Loucy (cell line): ENCODE results near the gene NHSL1.

ENCODE experiments used
- EZH2phosphoT487 ChIP-seq: fragments of 200-600 bp; IDR thresholded peaks from 2 replicates; pipeline ENCODE4 v1.6.1; 2018; ENCODE audit warnings: antibody characterized with exemption, mild to moderate bottlenecking, moderate library complexity, borderline replicate concordance
- TF ChIP-seq, protein P1 (sequence below): fragments of 200-600 bp; sonication (generic); conservative IDR thresholded peaks from 2 replicates; pipeline ENCODE4 v1.5.1; 2014; ENCODE audit warnings: mild to moderate bottlenecking, antibody characterized with exemption, low read length

DNA sequence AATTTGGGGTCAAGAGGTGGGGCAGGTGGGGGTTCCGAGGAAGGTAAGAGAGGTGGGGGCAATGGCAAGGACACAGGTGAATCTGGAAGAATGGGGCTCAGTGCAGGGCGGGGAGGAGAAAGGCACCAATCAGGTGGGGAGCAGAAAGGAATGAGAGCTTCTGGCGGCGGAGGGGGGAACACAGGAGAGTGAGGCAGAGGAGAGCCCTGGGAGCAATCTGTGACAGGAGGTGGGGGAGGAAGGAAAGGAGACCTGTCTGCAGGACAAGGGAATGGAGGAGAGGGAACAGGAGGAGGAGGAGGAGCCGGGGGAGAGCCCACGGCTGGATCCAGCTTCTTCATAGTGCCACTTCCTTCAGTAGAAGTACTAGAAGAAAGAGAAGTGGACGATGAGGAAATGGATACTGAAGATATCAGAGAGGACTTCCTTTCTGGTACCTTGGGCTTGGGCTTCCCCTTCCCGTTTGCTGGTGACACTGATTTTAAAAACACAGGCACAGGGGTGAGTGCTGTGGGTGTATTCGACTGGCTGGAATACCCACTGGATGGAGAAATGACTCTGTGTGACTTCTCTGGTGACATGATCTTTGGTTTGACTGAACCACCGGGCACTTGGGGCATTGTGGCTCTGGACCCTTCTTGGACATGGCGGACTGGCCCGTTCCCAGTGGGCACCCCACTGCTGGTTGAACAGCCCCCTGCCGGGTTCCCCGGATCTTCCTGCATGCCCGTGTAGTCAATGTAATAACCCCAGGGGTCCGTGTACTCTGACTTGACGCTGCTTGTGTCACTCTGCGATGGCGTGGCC, 67.8 kb downstream of the NHSL1 start:
- TF ChIP-seq, protein P1, sequence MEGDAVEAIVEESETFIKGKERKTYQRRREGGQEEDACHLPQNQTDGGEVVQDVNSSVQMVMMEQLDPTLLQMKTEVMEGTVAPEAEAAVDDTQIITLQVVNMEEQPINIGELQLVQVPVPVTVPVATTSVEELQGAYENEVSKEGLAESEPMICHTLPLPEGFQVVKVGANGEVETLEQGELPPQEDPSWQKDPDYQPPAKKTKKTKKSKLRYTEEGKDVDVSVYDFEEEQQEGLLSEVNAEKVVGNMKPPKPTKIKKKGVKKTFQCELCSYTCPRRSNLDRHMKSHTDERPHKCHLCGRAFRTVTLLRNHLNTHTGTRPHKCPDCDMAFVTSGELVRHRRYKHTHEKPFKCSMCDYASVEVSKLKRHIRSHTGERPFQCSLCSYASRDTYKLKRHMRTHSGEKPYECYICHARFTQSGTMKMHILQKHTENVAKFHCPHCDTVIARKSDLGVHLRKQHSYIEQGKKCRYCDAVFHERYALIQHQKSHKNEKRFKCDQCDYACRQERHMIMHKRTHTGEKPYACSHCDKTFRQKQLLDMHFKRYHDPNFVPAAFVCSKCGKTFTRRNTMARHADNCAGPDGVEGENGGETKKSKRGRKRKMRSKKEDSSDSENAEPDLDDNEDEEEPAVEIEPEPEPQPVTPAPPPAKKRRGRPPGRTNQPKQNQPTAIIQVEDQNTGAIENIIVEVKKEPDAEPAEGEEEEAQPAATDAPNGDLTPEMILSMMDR, result no peak
- TF ChIP-seq EZH2phosphoT487, result no peak
